Inferior parietal cortex (tissue), 1 donor: Measurements from ENCODE around the gene PPT1.

ENCODE experiments used
- DNase-seq: peaks from one replicate; pipeline ENCODE4 v3.0.0-alpha.2; 2016; ENCODE audit errors: extremely low spot score

Gene PPT1

DNA sequence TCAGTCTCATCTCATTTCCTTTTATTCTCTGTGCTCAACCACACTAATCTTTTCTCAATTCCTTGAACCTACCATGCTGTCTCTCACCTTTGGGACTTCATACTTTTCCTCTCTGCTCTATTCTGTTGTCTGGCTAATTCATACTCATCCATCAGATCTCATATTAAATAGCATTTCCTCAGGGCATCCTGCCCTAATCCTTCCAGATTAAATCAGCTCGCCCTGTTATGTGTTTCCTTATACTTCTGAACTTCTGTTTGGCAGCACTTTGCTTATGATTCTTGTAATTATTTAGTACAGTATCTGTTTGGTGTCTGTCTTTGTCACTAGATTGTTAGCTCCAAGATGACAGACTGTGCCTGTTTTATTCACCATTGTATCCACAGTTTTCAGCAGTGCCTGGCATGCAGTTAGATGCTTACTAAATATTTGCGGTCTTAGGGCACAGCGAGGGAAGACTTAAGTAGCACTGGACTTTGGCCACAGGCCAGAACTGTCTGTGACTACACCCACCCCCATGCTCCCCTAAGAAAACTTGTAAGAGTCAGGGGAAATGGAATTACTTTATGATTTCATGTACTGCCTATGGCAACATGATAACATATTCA lies 66.4 kb downstream of the PPT1 start:
- DNase-seq, result no peak

DNA sequence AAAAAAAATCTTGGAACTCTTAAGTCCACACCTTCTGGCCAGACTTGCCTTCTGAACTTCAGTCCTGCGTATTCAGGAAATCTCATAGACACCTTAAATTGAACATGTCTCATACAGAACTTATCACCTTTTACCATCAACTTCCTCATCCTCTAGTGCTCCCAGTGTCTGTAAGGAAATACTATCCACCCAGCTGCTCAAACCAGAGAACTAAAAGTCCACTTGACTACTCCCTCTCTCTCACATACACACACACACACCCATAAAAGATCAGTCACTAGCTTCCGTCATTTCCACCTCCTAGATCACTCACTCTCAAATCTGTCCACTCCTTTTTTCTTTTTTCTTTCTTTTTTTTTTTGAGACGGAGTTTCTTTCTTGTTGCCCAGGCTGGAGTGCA lies 67.4 kb downstream of the PPT1 start:
- no peak for DNase-seq

- no peak for DNase-seq
Measured at GRCh38 chr1:40027647-40028046, 69.4 kb downstream of the PPT1 start.

DNA sequence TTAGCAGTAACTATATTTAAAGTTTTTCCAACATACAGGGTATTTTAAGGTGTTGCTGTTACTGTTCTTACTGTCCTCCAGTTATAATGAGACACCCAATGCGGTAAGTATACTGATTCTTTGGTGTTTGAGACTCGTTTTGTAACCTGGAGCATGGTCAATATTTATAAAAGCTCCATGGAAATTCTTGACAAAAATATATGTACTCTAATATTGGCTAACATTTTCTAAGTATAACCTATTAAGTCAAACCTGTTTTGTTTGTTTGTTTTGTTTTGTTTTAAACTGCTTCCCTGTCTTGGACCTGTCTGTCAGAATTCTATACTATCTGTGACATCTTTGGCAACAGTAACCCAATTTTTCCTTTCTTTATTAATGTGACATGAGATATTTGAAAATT lies 72.4 kb downstream of the PPT1 start:
- no peak for DNase-seq

GRCh38 chr1:40023379-40023944 lies 73.6 kb downstream of the PPT1 start:
- no peak for DNase-seq
